BE2C (cell line): ENCODE measurements around the gene ZNF273.

Experiments used
- DNase-seq: peaks from one replicate; pipeline ENCODE4 v3.0.0-alpha.2; 2020
- H3K27me3 ChIP-seq: fragments of 250-450 bp; sonication (Bioruptor Pico); 2 replicates; pipeline ENCODE4 v1.5.1; 2020; ENCODE audit warnings: mild to moderate bottlenecking
- H3K36me3 ChIP-seq: fragments of 250-450 bp; sonication (Bioruptor Pico); 2 replicates; pipeline ENCODE4 v1.5.1; 2020; ENCODE audit warnings: mild to moderate bottlenecking
- H3K4me1 ChIP-seq: fragments of 250-450 bp; sonication (Bioruptor Pico); 2 replicates; pipeline ENCODE4 v1.5.1; 2020
- H3K4me3 ChIP-seq: 2 replicates; pipeline ENCODE4 v1.5.1; 2011; ENCODE audit warnings: low read depth, low read length
- H3K9me3 ChIP-seq: fragments of 250-450 bp; sonication (Bioruptor Pico); 2 replicates; pipeline ENCODE4 v1.5.1; 2020
- TF ChIP-seq, protein P1 (sequence below): IDR thresholded peaks from 2 replicates; pipeline ENCODE4 v1.5.1; 2012; ENCODE audit warnings: mild to moderate bottlenecking, low read depth, low read length

The ZNF273 gene

GRCh38 chr7:64884085-64884912 is 18.8 kb upstream of the ZNF273 start:
- no peaks in the 10 kb centered on the region for H3K36me3 ChIP-seq
- no peaks in the 10 kb centered on the region for H3K4me1 ChIP-seq
- H3K27me3 ChIP-seq: no peaks in the 10 kb centered on the region
- no peak for DNase-seq
- no peak overlapping the region for H3K4me3 ChIP-seq
- no peaks in the 10 kb centered on the region; the same call in none of the 2 replicates for H3K9me3 ChIP-seq
- TF ChIP-seq, protein P1, sequence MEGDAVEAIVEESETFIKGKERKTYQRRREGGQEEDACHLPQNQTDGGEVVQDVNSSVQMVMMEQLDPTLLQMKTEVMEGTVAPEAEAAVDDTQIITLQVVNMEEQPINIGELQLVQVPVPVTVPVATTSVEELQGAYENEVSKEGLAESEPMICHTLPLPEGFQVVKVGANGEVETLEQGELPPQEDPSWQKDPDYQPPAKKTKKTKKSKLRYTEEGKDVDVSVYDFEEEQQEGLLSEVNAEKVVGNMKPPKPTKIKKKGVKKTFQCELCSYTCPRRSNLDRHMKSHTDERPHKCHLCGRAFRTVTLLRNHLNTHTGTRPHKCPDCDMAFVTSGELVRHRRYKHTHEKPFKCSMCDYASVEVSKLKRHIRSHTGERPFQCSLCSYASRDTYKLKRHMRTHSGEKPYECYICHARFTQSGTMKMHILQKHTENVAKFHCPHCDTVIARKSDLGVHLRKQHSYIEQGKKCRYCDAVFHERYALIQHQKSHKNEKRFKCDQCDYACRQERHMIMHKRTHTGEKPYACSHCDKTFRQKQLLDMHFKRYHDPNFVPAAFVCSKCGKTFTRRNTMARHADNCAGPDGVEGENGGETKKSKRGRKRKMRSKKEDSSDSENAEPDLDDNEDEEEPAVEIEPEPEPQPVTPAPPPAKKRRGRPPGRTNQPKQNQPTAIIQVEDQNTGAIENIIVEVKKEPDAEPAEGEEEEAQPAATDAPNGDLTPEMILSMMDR: no peak

GRCh38 chr7:64884913-64885370 is 18.1 kb upstream of the ZNF273 start:
- no peak overlapping the region for H3K4me3 ChIP-seq
- no peaks in the 10 kb centered on the region for H3K27me3 ChIP-seq
- no peaks in the 10 kb centered on the region for H3K4me1 ChIP-seq
- TF ChIP-seq, protein P1: no peak
- no peak for DNase-seq
- no peaks in the 10 kb centered on the region for H3K36me3 ChIP-seq
- no peaks in the 10 kb centered on the region; the same call in none of the 2 replicates for H3K9me3 ChIP-seq

DNA sequence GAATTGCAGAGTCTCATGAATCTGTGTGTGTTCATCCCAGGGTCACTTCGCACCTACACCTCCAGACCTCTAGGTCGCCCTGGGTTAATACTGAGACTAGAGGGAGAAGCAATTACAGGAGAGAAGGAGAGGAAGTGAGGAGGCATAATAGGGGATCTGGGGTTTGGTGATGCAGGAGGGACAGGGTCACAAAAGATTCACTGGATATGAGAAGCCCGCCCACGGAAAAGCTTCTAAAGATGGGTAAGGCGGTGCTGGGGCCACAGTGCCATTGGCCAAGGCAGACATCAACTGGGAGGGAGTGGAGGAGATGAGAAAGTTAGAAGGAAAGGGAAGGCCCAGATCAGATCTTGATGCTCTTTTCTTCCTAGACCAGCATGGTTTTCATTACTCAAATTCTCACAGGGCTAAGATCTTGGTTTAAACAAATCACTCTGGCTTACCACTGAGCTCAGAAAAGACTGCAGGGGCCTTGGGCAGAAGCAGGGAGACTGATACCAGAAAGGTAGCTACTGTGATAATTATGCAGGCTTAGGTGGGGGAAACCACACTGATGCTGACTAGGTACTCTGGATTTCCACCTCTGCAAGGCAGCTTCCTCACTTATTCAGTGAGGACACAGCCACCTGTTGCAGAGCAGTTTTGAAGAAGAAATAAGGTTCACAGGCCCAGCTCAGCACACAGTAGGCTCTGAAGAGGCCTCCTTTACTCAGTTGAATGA is 17.4 kb upstream of the ZNF273 start:
- H3K27me3 ChIP-seq: no peaks in the 10 kb centered on the region
- TF ChIP-seq, protein P1: no peak
- H3K9me3 ChIP-seq: no peaks in the 10 kb centered on the region; the same call in none of the 2 replicates
- no peaks in the 10 kb centered on the region for H3K4me1 ChIP-seq
- DNase-seq: no peak
- no peak overlapping the region for H3K4me3 ChIP-seq
- no peaks in the 10 kb centered on the region for H3K36me3 ChIP-seq

DNA sequence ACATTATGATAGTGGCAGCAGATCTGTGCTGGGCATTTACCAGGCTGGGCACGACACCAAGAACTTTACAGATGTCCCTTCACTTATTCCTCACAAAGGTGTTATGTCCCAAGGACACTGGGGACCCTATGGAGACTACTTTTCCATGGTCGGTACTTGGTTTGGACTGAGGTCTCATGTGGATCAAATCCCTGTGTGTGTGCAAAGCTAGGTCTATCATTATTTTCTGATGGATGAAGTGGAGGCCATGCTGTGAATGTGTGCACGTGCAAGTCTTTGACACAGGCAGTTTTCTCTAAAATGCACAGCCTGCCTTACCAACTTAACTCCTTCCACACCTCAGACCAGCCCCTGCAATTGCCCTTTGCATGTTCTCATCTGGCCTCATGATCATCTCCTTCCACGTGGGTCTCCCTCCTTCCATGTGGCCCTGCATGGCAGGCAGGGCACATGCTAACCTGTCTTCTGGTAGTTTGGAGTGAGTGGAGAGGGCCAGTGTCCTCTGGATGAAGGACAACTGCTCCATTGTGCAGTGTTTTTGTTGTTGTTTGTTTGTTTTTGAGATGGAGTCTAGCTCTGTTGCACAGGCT is 16.0 kb upstream of the ZNF273 start:
- DNase-seq: no peak
- H3K4me1 ChIP-seq: no peaks in the 10 kb centered on the region
- H3K9me3 ChIP-seq: no peaks in the 10 kb centered on the region; the same call in none of the 2 replicates
- TF ChIP-seq, protein P1: no peak
- no peaks in the 10 kb centered on the region for H3K36me3 ChIP-seq
- no peaks in the 10 kb centered on the region for H3K27me3 ChIP-seq
- no peak overlapping the region for H3K4me3 ChIP-seq

GRCh38 chr7:64887756-64888508 is 15.1 kb upstream of the ZNF273 start:
- no peaks in the 10 kb centered on the region for H3K4me1 ChIP-seq
- TF ChIP-seq, protein P1: no peak
- no peak for DNase-seq
- no peaks in the 10 kb centered on the region for H3K27me3 ChIP-seq
- no peak overlapping the region for H3K4me3 ChIP-seq
- H3K36me3 ChIP-seq: no peaks in the 10 kb centered on the region
- no peaks in the 10 kb centered on the region; the same call in none of the 2 replicates for H3K9me3 ChIP-seq
